HG03159 (cell line): ENCODE data around the gene TMEM81.

ENCODE experiments used
- ATAC-seq: cut with Tn5 transposase; IDR thresholded peaks from one replicate; pipeline ENCODE4 v1.9.1; 2021; ENCODE audit warnings: mild to moderate bottlenecking, moderate library complexity; ENCODE audit not compliant: unreplicated experiment

The TMEM81 gene

DNA sequence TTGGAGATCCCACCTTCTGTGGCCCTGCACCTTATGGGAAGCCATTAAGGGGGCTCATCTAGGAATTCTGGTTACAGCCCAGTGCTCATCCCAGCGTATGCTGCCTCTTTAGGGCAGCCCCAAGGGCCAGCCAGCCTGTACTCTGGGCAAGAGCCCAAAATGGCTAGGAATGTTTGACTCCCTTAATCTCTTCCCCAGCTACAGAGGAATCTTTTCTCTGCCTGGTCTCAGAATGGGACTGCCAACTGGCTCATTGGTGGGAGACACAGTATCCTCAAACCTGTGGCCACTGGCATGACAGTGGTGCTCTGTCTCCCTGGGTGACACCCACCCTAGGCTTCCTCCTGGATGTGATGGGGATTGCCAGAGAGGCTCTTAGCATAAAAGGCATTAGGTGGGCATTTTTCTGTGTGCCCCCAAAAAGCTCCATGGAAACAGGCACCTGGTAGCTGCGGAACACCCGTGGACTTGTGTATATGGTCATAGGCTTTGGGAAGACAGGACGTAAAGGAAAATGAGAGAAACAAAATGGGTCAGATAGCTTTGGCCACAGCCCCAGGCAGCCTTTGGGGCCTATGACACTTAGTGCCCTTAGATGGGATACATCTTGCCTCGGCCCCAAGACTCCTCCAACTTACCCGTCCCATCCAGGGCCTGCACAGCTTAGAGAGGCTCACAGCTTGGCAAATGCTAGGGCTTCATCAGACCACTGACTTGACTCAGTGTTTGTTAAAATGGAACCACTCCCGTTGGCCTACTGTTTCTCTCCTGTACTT lies 6.9 kb downstream of the TMEM81 start:
- no peak for ATAC-seq

DNA sequence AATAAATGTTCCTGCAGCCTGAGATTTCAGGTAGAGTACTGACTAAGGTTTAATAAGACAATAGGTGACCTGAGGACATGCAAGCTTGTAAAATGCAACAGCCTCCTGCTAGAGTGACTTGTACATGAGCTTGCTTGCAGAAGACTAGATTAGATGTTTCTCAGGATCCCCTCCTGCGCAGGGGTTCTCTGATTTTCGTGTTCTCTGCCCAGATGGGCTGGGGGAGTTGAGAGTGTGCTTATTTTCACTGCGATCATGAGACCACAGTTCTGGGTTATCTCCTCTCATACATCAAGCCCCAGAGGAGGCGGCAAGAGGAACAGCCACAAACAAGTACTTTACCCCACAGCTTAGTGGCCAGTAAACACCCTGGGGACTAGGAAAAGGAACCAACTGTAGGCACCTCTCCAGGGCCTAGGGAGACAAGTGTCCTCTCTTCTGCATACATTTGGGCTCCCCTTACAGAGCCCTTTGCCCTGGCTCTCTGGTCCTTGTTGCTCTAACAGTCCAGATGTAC lies 8.0 kb downstream of the TMEM81 start:
- no peak for ATAC-seq

DNA sequence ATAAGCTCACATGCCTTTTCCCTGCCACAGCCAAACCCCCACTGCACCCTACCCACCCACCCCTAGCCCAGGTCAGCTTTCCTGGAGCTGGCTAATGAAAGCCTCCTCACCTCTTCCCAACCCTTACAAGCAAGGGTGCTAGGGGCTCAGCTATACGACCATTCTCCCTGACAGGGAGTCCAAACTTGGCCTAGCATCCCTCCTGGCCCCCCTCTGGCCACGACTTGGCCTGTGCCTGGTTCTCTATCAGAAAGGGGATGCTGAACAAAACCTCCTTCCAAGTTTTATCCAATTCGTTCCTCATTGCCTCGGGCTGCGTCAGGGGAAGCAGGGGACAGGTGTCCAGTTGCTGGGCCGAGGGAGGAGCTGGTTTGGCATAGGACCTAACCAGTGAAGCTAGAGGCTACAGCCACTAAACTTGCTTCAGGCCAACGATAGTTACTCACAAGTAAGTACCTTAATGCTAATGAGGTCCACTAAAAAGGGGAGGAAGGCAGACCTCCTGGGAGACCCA lies 8.6 kb downstream of the TMEM81 start:
- no peak for ATAC-seq

DNA sequence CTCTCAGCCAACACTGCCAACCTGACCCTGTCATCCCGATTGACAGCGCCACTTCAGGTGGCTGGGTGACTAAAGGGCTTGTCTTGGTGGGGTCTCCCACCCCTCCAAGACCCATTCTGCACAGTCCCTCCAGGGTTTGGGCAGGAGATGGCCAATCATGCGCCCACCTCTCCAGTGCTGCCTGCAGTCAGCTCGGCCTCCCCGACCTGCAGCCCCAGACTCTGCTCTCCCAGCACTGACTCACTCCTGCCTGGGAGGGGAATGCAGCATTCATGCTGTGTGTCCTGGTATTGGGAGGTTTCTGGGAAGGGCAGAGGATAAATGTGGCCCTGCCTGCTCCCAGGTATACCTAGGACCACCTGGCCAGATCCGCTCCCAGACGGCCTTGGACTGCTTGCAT lies 9.7 kb downstream of the TMEM81 start:
- no peak for ATAC-seq

DNA sequence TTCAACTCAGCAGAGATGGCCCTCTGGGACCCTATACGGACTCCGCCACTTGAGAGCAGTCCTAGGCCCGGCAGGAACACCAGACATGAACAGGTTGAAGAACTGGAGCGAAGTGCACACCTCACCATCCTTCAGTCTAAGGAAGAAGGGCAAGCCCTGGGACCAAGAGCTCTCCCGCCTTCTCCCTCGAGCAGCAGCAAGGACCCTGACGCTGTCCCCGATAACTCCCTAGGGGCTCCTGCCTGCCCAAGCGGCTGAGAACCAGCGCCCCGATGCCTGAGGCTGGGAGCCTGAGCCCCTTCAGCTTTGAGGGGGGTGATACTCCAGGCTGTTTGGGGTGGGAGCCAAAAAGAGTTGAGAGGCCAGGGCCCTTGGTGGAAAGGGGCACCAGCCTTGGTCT lies 10.2 kb downstream of the TMEM81 start:
- no peak for ATAC-seq

DNA sequence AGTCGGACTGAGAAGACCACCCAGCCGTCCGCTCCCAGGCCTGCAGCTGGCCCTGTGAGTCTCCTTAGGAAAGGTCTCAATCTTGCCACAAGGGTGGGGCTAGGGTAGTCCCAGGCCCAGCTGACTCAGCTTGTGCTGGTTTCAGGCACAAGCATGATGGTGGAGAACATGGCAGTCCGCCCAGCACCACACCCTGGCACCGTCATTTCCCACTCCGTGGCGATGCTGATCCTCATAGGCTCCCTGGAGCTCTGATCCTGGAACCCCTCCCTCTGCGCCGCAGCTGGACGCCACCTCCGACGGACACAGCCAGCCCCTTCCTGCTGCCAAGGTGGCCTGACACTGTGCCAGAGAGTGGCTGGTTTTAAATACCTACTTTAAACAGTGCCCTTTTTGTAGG lies 10.7 kb downstream of the TMEM81 start:
- no peak for ATAC-seq

DNA sequence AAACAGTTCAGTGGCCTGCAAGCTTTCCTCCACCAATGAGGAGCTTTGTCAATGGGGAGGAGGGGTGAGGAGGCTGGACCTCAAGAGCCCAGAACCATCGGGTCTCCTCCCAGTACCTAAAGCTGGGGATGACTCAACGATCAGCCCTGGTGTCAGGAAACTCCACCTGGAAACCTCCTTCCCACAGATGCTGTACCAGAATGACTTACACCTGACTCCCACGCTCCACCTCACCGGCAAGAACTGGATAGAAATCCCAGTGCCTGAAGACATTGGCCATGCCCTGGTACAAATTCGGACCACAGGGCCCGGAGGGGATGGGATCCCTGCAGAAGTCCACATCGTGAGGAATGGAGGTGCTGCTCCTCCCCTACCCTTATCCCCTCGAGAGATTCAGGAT lies 11.4 kb downstream of the TMEM81 start:
- ATAC-seq, result no peak

DNA sequence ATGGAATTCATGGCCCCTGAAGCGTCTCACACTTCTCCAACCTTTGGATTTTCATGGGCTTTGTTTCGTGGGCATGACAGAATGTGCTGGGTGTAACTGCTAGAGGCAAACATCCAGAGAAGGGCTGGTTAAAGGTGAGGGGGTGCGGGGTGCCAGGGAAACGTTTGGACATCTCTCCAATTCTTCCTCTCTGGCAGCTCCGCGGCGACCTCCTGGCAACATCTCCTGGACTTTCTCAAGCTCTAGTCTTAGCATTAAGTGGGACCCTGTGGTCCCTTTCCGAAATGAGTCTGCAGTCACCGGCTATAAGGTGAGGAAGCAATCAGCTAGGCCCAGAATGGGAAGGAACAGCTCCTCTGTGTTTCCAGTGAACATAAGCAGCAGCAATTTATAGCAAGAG lies 12.0 kb downstream of the TMEM81 start:
- no peak for ATAC-seq

DNA sequence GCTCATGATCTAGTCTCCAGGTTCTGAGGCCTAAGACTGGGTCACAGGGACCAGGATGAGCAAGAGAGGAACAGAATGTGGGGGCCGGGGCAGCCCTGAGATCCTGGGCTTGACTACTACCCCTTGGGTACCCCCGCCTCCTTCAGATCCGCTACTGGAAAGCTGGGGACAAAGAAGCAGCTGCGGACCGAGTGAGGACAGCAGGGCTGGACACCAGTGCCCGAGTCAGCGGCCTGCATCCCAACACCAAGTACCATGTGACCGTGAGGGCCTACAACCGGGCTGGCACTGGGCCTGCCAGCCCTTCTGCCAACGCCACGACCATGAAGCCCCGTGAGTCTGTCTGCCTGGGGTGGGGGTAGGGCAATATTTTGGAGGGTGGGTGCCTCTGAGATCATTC lies 12.5 kb downstream of the TMEM81 start:
- ATAC-seq, result no peak

DNA sequence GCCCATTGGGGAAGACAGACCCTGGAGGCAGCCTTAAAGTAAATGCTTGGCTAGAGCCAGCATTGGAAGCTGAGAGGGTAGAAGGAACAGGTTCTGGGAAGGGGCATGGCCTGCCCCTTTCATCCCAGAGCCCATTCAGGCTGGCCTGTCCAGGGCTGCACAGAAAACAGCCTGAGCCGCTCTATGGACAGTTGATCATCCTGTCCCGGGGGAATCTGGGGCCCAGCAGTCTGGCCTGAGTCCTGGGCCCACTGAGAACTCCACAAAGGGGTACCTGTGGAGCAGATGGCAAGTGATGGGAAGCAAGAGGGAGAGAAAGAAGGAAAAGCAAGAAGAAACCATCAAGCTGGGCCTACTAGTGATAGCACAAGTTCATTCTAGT lies 13.2 kb downstream of the TMEM81 start:
- ATAC-seq, result no peak

DNA sequence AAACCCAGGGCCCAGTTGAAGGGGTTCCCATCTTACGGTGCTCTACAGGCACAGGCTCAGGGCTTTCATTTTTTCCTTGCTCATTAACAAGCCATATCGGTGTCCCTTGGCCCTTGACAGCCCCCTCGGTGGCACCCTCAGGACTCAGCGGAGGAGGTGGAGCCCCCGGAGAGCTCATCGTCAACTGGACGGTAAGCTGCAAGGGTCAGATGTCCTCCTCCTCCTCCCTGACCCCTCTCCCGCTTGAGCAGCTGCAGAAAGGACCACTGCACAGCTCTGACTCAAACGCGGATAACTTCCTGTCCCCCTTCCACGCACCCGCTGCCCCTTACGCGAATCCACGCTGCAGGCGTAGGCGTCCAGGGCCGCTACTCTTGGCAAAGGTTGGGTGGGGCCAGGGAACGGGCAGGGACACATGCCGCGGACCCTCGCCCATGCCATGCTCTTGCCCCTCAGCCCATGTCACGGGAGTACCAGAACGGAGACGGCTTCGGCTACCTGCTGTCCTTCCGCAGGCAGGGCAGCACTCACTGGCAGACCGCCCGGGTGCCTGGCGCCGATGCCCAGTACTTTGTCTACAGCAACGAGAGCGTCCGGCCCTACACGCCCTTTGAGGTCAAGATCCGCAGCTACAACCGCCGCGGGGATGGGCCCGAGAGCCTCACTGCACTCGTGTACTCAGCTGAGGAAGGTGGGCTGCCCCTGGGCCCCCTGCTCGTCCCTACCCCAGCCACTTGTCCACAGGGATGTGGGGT lies 14.7 kb downstream of the TMEM81 start:
- ATAC-seq, result no peak

DNA sequence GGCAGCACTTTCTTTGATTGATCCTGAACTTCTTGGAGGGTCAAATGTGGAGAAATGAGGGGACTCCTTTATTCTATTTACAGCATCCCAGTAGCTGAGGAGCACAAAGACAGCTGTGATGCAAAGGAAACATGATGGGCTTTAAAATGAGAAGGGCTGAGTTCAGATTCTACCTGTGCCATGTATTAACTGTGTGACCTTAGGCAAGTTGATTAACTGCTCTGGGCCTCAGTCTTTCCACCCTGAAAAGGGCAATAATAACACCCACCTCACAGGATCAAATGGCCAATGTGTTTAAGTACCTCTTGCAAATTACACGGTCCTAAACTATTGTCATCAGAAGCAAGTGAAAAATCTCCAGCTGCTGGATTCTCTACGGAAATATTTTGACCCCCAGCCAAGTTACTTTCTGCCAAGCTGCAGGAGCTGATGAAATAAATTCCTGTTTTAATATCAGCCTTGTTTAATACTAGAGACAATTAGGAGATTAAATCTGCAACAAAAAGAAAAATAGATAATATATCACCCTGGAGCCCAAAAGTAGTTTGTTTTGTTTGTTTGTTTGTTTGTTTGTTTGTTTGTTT lies 15.7 kb downstream of the TMEM81 start:
- no peak for ATAC-seq

DNA sequence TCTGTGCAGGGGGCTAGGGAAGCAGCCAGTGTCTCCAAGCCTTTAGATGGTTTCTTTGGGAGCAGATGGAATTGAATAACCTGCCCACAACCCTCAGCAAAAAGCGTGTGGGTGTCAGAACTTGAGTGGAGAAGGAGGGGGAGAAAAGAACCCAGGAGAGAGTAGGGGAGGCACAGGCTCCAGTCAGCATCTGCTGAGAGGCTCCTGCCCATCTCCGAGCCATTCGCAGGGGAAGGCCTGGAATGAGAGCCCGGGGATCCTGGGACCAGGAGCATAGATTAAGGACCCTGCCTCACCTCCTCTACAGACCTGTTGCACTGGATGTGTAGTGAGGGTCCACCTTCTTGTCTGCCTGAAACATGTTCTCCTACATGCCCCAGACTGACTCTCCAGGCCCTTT lies 16.3 kb downstream of the TMEM81 start:
- ATAC-seq, result no peak

DNA sequence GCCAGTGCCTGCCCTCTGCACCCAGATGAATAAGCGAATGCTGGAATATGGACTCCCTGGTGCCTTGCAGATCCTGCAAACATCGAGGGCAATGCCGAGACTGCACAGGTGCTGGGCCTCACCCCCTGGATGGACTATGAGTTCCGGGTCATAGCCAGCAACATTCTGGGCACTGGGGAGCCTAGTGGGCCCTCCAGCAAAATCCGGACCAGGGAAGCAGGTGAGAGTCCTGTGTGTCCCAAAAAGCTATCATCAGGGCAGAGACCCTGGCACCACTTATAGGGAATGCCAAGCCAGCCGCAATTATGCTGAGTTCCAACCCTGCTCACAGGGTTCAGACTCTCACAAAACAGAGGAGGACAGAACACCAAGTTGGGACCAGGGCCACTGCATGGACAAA lies 17.2 kb downstream of the TMEM81 start:
- no peak for ATAC-seq

DNA sequence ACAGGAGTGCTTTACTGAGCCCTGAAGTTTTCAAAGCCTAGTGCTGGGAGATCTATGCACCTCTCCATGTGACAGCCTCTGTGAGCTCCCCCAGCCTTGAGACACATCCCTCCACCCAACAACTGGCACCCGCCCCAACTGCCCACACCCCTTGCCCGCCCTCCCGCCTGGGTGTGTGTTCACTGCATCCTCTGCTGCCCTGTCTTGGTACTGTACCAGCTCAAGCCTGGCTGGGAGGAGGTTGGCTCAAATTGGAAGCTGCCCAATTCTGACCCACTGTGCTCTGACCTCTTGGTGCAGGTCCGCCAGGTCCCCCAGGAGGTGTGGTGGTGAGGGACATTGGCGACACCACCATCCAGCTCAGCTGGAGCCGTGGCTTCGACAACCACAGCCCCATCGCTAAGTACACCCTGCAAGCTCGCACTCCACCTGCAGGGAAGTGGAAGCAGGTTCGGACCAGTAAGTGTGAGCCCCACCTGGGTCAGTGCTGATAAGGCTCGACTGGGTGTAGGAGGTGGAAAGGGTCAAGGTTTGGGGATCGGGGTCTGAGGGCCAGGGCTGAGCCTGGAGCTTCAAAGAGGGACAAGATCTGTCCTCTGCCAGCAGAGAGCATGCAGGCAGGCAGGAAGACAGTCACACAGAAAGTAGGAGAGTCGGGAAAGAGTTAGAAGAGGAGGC lies 18.0 kb downstream of the TMEM81 start:
- no peak for ATAC-seq

DNA sequence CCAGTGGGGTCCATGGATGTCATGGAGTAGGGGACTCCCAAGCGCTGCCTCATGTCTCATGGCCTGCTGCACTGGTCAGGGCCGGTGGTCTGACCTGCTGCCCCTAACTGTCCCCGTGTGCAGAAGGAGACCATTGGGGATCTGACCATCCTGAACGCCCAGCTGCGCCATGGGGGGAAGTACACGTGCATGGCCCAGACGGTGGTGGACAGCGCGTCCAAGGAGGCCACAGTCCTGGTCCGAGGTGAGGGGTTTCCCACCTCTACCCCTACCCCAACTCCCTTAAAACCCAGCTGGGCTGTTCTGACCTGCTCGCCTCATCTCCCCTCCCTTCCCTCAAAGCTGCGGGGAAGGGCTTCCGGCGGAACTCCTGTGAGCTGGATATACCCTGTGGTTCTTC lies 18.6 kb downstream of the TMEM81 start:
- no peak for ATAC-seq

DNA sequence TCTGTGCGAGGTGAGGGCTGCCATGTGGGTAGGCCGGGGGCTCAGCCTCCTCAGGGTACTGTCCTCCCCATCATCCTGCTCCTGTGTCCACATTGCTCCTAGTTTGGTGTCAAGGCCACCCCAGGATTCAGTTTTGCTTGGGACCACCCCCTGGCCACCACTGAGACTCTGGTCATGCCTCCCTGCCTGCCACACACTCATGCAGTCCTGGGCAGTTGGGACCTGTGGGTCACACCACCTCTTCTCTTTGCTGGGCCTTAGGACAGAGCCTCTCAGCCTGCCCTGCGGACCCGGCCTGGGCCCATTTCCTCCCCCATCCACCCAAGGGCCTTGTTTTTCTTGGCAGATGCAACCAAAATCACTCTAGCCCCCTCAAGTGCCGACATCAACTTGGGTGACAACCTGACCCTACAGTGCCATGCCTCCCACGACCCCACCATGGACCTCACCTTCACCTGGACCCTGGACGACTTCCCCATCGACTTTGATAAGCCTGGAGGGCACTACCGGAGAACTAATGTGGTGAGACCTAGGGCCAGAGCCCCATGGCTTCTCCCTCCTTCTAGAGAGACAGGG lies 19.4 kb downstream of the TMEM81 start:
- no peak for ATAC-seq

DNA sequence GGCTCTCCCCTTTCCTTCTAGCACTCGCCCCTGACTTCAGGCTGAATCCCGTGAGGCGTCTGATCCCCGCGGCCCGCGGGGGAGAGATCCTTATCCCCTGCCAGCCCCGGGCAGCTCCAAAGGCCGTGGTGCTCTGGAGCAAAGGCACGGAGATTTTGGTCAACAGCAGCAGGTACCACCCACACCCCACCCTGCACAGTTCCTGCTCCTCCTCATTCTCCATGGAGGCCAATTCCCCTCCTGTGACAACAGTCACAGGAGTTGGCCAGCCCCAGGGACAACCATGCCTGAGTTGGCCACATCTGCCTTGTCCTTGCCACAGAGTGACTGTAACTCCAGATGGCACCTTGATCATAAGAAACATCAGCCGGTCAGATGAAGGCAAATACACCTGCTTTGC lies 20.0 kb downstream of the TMEM81 start:
- ATAC-seq, result no peak

DNA sequence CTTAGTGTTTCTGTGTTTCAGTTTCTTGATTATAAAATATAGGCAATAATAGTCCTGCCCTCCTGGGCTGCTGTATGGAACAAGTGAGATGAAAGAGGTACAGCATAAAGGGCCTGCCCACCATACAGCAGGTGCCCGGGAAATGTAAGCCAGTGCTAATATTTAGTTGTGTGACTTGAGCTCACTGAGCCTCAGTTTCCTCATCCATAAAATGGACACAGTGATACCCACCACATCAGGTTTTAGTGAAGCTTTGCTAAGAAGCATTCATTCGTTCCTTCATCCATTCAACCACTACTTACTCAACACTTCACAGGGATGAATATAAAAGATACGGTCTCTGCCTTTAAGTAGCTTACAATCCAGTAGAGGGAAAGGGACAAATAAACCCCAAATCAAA lies 21.4 kb downstream of the TMEM81 start:
- ATAC-seq, result no peak

DNA sequence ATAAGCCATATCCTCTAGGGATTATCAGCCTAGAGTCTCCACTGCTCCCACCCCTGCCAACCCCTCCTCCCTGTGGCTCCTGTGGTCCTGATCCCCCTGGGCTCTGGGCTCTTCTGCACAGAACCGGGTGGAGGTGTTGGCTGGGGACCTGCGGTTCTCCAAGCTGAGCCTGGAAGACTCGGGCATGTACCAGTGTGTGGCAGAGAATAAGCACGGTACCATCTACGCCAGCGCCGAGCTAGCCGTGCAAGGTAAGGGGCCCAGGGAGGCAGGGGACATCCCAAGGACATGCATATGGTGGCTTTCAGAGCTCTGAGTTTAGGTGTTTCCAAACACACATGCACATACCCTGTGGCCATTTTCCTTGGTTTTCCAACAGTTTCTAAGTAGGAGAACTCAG lies 21.9 kb downstream of the TMEM81 start:
- ATAC-seq, result no peak

DNA sequence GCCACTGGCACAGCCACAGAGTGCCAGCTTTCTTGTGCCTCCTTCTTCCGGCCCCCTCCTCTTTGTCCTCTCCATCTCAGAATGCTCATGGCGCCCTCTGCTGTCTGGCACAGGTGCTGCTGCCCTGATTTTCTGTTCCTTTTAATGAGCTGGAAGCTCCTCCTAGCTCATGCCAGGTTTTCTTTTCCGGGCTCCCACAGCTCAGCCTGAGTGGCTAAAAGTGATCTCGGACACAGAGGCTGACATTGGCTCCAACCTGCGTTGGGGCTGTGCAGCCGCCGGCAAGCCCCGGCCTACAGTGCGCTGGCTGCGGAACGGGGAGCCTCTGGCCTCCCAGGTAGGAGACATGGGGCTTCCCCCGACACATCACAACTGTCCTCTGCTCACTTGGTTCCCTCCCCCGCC lies 22.6 kb downstream of the TMEM81 start:
- ATAC-seq, result no peak
